GM19395 (cell line): Measurements from ENCODE around the gene GDI2.
"Not testable (repeated sequence)": the region's sequence is repeated elsewhere in the genome, so short reads cannot be mapped to it uniquely, and the experiment has no call there.

ENCODE experiments used
- ATAC-seq: cut with Tn5 transposase; IDR thresholded peaks from one replicate; pipeline ENCODE4 v1.9.1; 2021; ENCODE audit warnings: mild to moderate bottlenecking, moderate library complexity; ENCODE audit not compliant: unreplicated experiment

Gene GDI2

GRCh38 chr10:5788969-5789368, 24.3 kb downstream of the GDI2 start:
- ATAC-seq, result no peak

- ATAC-seq, result no peak
Observed at GRCh38 chr10:5783300-5783699, 29.9 kb downstream of the GDI2 start.

- no peak for ATAC-seq
Observed at GRCh38 chr10:5782174-5782573, 31.1 kb downstream of the GDI2 start.

GRCh38 chr10:5779730-5780129, 33.5 kb downstream of the GDI2 start:
- no peak for ATAC-seq

- not testable (repeated sequence) for ATAC-seq
Observed at GRCh38 chr10:5777758-5778157, 35.5 kb downstream of the GDI2 start.

- ATAC-seq, result no peak
Observed at GRCh38 chr10:5776881-5777197, 36.4 kb downstream of the GDI2 start.

GRCh38 chr10:5776136-5776880, 36.9 kb downstream of the GDI2 start:
- no peak for ATAC-seq

- no peak for ATAC-seq
Observed at GRCh38 chr10:5775685-5776084, 37.5 kb downstream of the GDI2 start.

GRCh38 chr10:5774987-5775620, 38.1 kb downstream of the GDI2 start:
- no peak for ATAC-seq

- no peak for ATAC-seq
Observed at GRCh38 chr10:5766189-5766588, 47.0 kb downstream of the GDI2 start.

- no peak for ATAC-seq
Observed at GRCh38 chr10:5765617-5766016, 47.6 kb downstream of the GDI2 start.

- no peak for ATAC-seq
Observed at GRCh38 chr10:5764422-5765297, 48.6 kb downstream of the GDI2 start.

- ATAC-seq, result no peak
Observed at GRCh38 chr10:5762531-5762930, 50.7 kb downstream of the GDI2 start.

- ATAC-seq, result no peak
Observed at GRCh38 chr10:5761220-5761619, 52.0 kb downstream of the GDI2 start.

GRCh38 chr10:5760515-5760914, 52.7 kb downstream of the GDI2 start:
- ATAC-seq, result no peak

- ATAC-seq, result no peak
Observed at GRCh38 chr10:5758927-5759326, 54.3 kb downstream of the GDI2 start.

GRCh38 chr10:5757766-5758517, 55.3 kb downstream of the GDI2 start:
- no peak for ATAC-seq

GRCh38 chr10:5752301-5752871, 60.8 kb downstream of the GDI2 start:
- no peak for ATAC-seq

- ATAC-seq, result no peak
Observed at GRCh38 chr10:5751601-5752253, 61.5 kb downstream of the GDI2 start.

- no peak for ATAC-seq
Observed at GRCh38 chr10:5748394-5748803, 64.8 kb downstream of the GDI2 start.
